ENCODE results near the gene ME3.

DNA sequence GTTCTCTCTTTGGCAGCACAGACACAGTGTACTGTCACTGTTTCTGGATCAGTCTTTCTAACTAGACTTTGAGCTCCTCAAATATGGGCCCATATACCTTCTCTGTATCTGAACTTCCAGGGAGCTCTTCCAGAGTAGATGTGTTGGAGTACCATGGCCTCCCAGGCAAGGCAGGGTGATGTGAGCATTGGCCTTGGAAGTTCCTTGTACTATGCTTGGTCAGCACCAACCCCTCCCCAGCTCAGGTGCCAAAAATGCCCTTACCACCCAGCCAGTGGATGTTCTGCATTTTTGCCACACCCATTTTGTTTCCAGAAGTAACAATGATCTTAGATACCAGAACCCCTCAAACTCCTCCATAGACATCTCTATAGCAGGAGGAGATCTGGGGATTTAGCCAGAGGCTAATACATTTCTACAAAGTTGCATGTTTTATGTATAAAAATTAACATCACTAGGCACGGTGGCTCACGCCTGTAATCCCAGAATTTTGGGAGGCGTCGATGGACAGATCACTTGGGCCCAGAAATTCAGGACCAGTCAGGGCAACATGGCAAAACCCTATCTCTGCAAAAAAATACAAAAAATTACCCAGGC lies 165.1 kb downstream of the ME3 start:
- TF ChIP-seq SIN3A (IDR thresholded peaks at IDR 0.05; ENCODE audit: borderline replicate concordance, insufficient read depth, low read depth, low read length) = no peak
- TF ChIP-seq, protein P1, sequence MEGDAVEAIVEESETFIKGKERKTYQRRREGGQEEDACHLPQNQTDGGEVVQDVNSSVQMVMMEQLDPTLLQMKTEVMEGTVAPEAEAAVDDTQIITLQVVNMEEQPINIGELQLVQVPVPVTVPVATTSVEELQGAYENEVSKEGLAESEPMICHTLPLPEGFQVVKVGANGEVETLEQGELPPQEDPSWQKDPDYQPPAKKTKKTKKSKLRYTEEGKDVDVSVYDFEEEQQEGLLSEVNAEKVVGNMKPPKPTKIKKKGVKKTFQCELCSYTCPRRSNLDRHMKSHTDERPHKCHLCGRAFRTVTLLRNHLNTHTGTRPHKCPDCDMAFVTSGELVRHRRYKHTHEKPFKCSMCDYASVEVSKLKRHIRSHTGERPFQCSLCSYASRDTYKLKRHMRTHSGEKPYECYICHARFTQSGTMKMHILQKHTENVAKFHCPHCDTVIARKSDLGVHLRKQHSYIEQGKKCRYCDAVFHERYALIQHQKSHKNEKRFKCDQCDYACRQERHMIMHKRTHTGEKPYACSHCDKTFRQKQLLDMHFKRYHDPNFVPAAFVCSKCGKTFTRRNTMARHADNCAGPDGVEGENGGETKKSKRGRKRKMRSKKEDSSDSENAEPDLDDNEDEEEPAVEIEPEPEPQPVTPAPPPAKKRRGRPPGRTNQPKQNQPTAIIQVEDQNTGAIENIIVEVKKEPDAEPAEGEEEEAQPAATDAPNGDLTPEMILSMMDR (IDR thresholded peaks at IDR 0.05) = no peak
- no peak for TF ChIP-seq TCF7L2 (IDR thresholded peaks at IDR 0.05; ENCODE audit: low read depth, low read length)
